Common myeloid progenitor, CD34-positive (primary cell): ENCODE results near the gene ATP8A2.

Experiments
- CTCF ChIA-PET: fragments of 350-600 bp; sonication (Branson Sonifier 250); formaldehyde crosslinking; loops from one replicate; lab custom pipeline; 2021; ENCODE audit warnings: antibody characterized with exemption; lab: Charles Lee
- POLR2A ChIA-PET: fragments of 350-600 bp; sonication (Branson Sonifier 250); formaldehyde crosslinking; loops from one replicate; lab custom pipeline; 2021; ENCODE audit warnings: antibody characterized with exemption; lab: Charles Lee
- DNase-seq, 3 donors: peaks; one replicate each; pipeline versions ENCODE4 v3.0.0 to v3.0.0-alpha.2; 2013
- H3K27ac ChIP-seq, 2 experiments: 1 replicate in 1 of 2; 2 replicates in 1 of 2; pipeline ENCODE4 v1.7.0; 2013; ENCODE audit warnings: inconsistent platforms in 2 of 2, low read length in 2 of 2, mild to moderate bottlenecking in 2 of 2, low read depth in 1 of 2, moderate library complexity in 1 of 2; ENCODE audit not compliant: severe bottlenecking in 2 of 2, insufficient read depth in 1 of 2, poor library complexity in 1 of 2
- H3K27me3 ChIP-seq, 5 experiments: replicated peaks in 2 of 5; 1 replicate in 3 of 5; 2 replicates in 2 of 5; pipeline versions ENCODE4 v1.6.1 to v1.7.0; 2013; ENCODE audit warnings: low read length in 4 of 5, mild to moderate bottlenecking in 2 of 5, moderate library complexity in 2 of 5, inconsistent platforms in 1 of 5; ENCODE audit not compliant: insufficient read depth in 5 of 5, control insufficient read depth in 4 of 5
- H3K36me3 ChIP-seq, 4 experiments: 1 replicate in 2 of 4; 2 replicates in 2 of 4; pipeline versions ENCODE4 v1.6.1 to v1.7.0; 2013; ENCODE audit warnings: low read length in 3 of 4, control low read depth in 1 of 4, mild to moderate bottlenecking in 1 of 4; ENCODE audit not compliant: control insufficient read depth in 4 of 4, insufficient read depth in 4 of 4
- H3K4me1 ChIP-seq, 4 experiments: 1 replicate in 3 of 4; 2 replicates in 1 of 4; pipeline versions ENCODE4 v1.6.1 to v1.7.1; 2013; ENCODE audit warnings: low read length in 3 of 4, mild to moderate bottlenecking in 3 of 4, control low read depth in 1 of 4, inconsistent platforms in 1 of 4, moderate library complexity in 1 of 4; ENCODE audit not compliant: control insufficient read depth in 4 of 4, insufficient read depth in 4 of 4; ENCODE audit errors: control extremely low read depth in 1 of 4
- H3K4me3 ChIP-seq, 7 experiments: 1 replicate in 4 of 7; 2 replicates in 3 of 7; pipeline versions ENCODE4 v1.5.1 to v1.7.0; 2013; ENCODE audit warnings: mild to moderate bottlenecking in 7 of 7, low read length in 6 of 7, moderate library complexity in 6 of 7, inconsistent platforms in 2 of 7, low read depth in 2 of 7, control low read depth in 1 of 7; ENCODE audit not compliant: insufficient read depth in 4 of 7, control insufficient read depth in 1 of 7; ENCODE audit errors: extremely low read depth in 1 of 7
- H3K9me3 ChIP-seq, 5 experiments: 1 replicate in 4 of 5; 2 replicates in 1 of 5; pipeline versions ENCODE4 v1.6.1 to v1.7.1; 2013; ENCODE audit warnings: low read length in 4 of 5, mild to moderate bottlenecking in 2 of 5, inconsistent platforms in 1 of 5, low read depth in 1 of 5, moderate library complexity in 1 of 5; ENCODE audit not compliant: control insufficient read depth in 4 of 5, insufficient read depth in 2 of 5; ENCODE audit errors: control extremely low read depth in 1 of 5
- WGBS: methylation state at CpG from one replicate; pipeline ENCODE4 v1.1.5; 2013; ENCODE audit not compliant: insufficient coverage; 5-methylcytosine and 5-hydroxymethylcytosine counted together

Gene ATP8A2

DNA sequence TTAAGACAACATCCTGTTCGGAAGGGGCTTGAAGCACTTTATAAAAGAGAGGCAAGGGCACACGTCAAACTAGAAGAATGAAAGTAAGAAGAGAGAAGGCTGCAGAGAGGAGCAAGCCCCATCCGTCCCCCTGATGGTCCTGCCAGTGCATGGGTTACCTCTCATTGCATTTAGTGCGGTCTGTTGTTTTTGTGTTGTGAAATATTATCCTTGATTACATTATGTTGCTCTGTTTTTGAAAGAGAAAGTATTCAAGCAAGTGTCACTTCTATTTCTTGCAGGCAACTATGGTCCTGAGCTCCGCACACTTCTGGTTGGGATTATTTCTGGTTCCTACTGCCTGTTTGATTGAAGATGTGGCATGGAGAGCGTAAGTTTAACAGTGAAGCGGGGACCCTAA lies 589.5 kb downstream of the ATP8A2 start:
- Histone ChIP-seq H3K4me3 (no peak overlapping the region), H3K27me3 (peaks cover 0 to 4% (median 0%) of the 10 kb centered on the region in 5 experiments), H3K9me3 (no peaks in the 10 kb centered on the region), H3K36me3 (no peaks in the 10 kb centered on the region), H3K27ac (no peak overlapping the region), H3K4me1 (no peaks in the 10 kb centered on the region)
- ChIA-PET CTCF (no interaction called here), POLR2A (no interaction called here)
- WGBS, result 92% methylated on average over 5 of the region's 7 CpGs
- no peak for DNase-seq

DNA sequence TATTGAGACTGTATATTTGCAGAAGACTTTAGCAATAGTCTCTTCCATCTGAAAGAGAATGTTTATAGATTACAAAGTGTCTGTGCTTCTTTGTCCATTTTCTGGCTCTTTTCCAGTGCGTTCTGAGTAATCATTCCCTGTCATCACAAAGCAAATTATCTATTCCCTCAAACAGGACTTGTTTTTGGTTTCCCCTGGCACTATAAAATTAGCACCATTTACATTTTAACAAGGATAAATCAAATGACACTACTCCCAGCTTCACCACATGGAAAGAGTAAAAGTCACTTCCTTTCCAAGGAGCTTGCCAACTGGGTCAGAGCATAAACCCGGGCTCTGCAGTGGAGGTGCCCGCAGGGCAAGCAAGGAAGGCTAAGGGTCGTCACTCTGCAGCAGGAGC lies 591.9 kb downstream of the ATP8A2 start:
- Histone ChIP-seq H3K27ac (no peak overlapping the region), H3K4me3 (no peak overlapping the region), H3K27me3 (peaks cover 0 to 5% (median 3%) of the 10 kb centered on the region in 5 experiments), H3K36me3 (no peaks in the 10 kb centered on the region), H3K4me1 (no peaks in the 10 kb centered on the region), H3K9me3 (no peaks in the 10 kb centered on the region)
- CTCF ChIA-PET, result no interaction called here
- WGBS, result 92% methylated on average over 4 of the region's 4 CpGs
- no peak for DNase-seq
- POLR2A ChIA-PET, result no interaction called here

DNA sequence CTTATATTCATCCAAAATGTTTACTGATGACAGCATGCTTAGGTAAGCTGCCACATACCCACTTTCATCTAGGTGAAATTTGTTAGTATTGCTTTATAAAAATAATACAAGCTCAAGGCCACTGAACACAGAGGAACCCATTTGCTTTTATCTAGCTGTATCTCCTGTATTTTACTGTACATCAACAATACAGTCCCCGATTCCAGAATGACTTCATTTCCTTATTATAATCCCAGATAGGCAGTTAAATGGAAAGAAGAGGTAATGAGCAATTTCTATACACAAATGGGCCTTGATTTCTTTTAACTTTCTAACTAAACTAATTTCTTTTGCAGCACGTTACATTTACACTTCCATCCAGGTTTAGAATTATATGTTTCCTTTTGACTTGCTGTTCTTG lies 593.8 kb downstream of the ATP8A2 start:
- H3K36me3 ChIP-seq, result no peaks in the 10 kb centered on the region
- POLR2A ChIA-PET, result no interaction called here
- no peaks in the 10 kb centered on the region for H3K9me3 ChIP-seq
- WGBS, result no CpG with 5 or more reads among the region's 2 CpGs
- no peak overlapping the region for H3K4me3 ChIP-seq
- CTCF ChIA-PET, result no interaction called here
- H3K27ac ChIP-seq, result no peak overlapping the region
- no peak for DNase-seq
- peaks cover 0 to 6% (median 0%) of the 10 kb centered on the region in 5 experiments for H3K27me3 ChIP-seq
- H3K4me1 ChIP-seq, result no peaks in the 10 kb centered on the region

DNA sequence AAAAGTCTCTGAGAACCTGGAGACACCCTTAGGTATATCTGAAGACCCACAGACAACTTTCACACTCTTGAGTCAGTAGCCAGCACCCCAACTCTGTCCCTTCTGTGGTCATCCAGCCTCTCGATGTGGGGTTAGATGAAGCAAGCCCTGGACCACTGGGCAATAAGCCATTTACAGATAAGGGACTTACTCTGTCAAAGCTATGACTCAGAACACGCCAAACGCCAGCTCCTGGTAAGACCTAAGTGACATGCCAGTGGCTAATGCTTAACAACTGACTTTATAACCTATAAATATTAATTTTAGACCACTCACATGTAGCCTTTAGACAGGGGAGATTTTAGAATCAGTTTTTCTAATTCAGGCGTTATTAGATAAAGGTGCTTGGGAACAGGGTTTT lies 594.3 kb downstream of the ATP8A2 start:
- ChIA-PET CTCF (no interaction called here), POLR2A (no interaction called here)
- Histone ChIP-seq H3K9me3 (no peaks in the 10 kb centered on the region), H3K4me1 (no peaks in the 10 kb centered on the region), H3K4me3 (no peak overlapping the region), H3K36me3 (no peaks in the 10 kb centered on the region), H3K27me3 (peaks cover 0 to 9% (median 0%) of the 10 kb centered on the region in 5 experiments), H3K27ac (no peak overlapping the region)
- WGBS, result 100% methylated on average over 3 of the region's 4 CpGs
- DNase-seq, result no peak

DNA sequence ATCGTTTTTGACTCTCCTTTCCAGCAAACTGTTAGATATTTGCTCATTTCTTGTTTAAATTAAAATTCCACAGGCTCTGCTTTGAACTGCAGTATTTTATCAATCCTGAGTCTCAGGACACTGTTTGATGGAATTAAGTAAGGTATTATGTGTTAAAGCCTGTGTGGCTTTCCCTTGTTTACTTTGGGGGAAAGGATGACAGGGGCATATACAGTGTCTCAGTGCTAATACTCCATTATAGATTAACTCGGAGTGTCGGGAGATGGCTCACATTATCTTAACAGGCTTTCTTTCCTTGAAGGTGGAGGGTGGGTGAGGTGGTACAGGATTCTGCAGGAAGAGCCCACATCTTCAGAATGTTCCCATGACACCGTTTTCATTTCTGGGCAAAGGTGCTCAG lies 595.4 kb downstream of the ATP8A2 start:
- POLR2A ChIA-PET, result no interaction called here

DNA sequence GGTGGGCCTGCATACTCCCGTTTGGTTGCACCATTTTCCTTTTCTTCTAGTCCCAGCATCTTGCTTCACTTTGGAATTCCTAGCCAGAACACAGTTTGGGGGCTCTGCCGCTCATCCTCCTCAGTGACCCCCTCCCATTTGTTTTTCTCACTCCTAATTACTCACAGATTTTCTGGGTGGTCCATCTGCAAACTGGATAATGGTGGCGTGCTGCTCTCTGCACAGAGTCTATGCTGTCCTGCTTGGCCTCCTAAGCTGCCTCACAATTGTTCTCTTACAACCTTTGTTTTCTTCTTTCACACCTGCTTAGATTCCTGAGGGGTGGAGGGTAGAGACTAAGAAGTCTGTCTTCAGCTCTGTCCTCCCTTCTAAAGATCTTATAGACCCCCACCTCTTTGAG lies 599.3 kb downstream of the ATP8A2 start:
- Histone ChIP-seq H3K27ac (no peak overlapping the region), H3K36me3 (no peaks in the 10 kb centered on the region), H3K4me3 (no peak overlapping the region), H3K27me3 (peaks cover 0 to 14% (median 9%) of the 10 kb centered on the region in 5 experiments), H3K4me1 (no peaks in the 10 kb centered on the region), H3K9me3 (no peaks in the 10 kb centered on the region)
- POLR2A ChIA-PET, result no interaction called here
- DNase-seq, result no peak
- CTCF ChIA-PET, result no interaction called here
- 100% methylated on average over 2 of the region's 3 CpGs for WGBS

More for the DNA sequence above, 595.4 kb downstream of the ATP8A2 start:
- no peak overlapping the region for H3K27ac ChIP-seq
- WGBS, result 67% methylated on average over 2 of the region's 4 CpGs
- DNase-seq, result no peak
- no peaks in the 10 kb centered on the region for H3K4me1 ChIP-seq
- no peaks in the 10 kb centered on the region for H3K36me3 ChIP-seq
- peaks cover 0 to 10% (median 0%) of the 10 kb centered on the region in 5 experiments for H3K27me3 ChIP-seq
- no peaks in the 10 kb centered on the region for H3K9me3 ChIP-seq
- CTCF ChIA-PET, result interaction anchor here (1.3 kb wide), 1 partner anchor 97 kb away, joined by 3 read pairs; no protein-coding TSS in a partner anchor
- H3K4me3 ChIP-seq, result no peak overlapping the region

DNA sequence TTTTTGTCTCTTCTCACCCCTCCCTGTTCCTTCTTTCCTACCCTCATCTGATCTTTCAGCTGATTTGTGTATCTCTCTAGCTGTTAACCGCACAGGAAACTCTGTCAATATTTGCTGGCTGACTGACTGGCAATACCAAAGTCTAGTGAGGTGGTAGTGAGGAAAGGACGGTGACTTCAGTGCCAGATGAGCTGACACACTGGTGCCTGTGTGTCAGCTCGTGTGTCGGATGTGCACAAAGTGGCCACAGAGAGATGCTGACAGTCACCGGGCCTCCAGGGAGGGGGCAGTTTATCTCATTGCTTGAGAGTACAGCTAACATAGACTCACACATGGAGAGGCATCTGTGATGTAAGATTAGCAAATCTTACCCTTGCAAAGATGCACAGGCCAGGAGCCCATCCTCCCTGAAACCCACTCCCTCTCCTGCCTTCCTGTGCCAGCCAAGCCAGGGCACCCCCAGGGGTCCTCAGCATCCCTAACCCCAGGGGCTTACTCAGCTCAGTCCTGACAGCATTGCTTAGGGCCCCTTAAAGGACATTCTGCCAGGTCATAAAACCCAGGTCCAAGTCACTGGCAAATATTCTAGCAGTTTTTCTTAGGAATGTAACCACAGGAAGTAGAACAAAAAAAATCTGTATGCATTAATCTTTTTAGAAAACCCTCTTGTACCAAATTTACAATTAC lies 599.8 kb downstream of the ATP8A2 start:
- H3K4me1 ChIP-seq, result no peaks in the 10 kb centered on the region

More for the DNA sequence above, 599.8 kb downstream of the ATP8A2 start:
- Histone ChIP-seq H3K27ac (no peak overlapping the region), H3K4me3 (no peak overlapping the region), H3K9me3 (no peaks in the 10 kb centered on the region), H3K27me3 (peaks cover 0 to 20% (median 10%) of the 10 kb centered on the region in 5 experiments), H3K36me3 (no peaks in the 10 kb centered on the region)
- 100% methylated on average over 4 of the region's 5 CpGs for WGBS
- POLR2A ChIA-PET, result no interaction called here
- no peak for DNase-seq
- CTCF ChIA-PET, result no interaction called here
